Measurements from ENCODE around the gene CDH12.

Gene CDH12

GRCh38 chr5:22757776-22758175 lies 95.4 kb downstream of the CDH12 start:
- no peak for FAIRE-seq

- no peak for FAIRE-seq
Observed at GRCh38 chr5:22754155-22754554, 99.0 kb downstream of the CDH12 start.

GRCh38 chr5:22751536-22751935 lies 101.6 kb downstream of the CDH12 start:
- no peak for FAIRE-seq

GRCh38 chr5:22736443-22737003 lies 116.6 kb downstream of the CDH12 start:
- no peak for FAIRE-seq

- no peak for FAIRE-seq
Observed at GRCh38 chr5:22734907-22735306, 118.2 kb downstream of the CDH12 start.

- no peak for FAIRE-seq
Observed at GRCh38 chr5:22728610-22729009, 124.5 kb downstream of the CDH12 start.

GRCh38 chr5:22722491-22722890 lies 130.7 kb downstream of the CDH12 start:
- FAIRE-seq = no peak

- FAIRE-seq = no peak
Observed at GRCh38 chr5:22722056-22722455, 131.1 kb downstream of the CDH12 start.

- no peak for FAIRE-seq
Observed at GRCh38 chr5:22719842-22720241, 133.3 kb downstream of the CDH12 start.

GRCh38 chr5:22710660-22711059 lies 142.5 kb downstream of the CDH12 start:
- no peak for FAIRE-seq

- no peak for FAIRE-seq
Observed at GRCh38 chr5:22709743-22710142, 143.4 kb downstream of the CDH12 start.

- FAIRE-seq = no peak
Observed at GRCh38 chr5:22708770-22709328, 144.3 kb downstream of the CDH12 start.

- FAIRE-seq = no peak
Observed at GRCh38 chr5:22706901-22707300, 146.2 kb downstream of the CDH12 start.

GRCh38 chr5:22699319-22699718 lies 153.8 kb downstream of the CDH12 start:
- FAIRE-seq = no peak

GRCh38 chr5:22693121-22693520 lies 160.0 kb downstream of the CDH12 start:
- FAIRE-seq = no peak

- FAIRE-seq = no peak
Observed at GRCh38 chr5:22683050-22683449, 170.1 kb downstream of the CDH12 start.

GRCh38 chr5:22678886-22679285 lies 174.3 kb downstream of the CDH12 start:
- no peak for FAIRE-seq

GRCh38 chr5:22673131-22673530 lies 180.0 kb downstream of the CDH12 start:
- no peak for FAIRE-seq

GRCh38 chr5:22669345-22669744 lies 183.8 kb downstream of the CDH12 start:
- no peak for FAIRE-seq

- FAIRE-seq = no peak
Observed at GRCh38 chr5:22665801-22666200, 187.3 kb downstream of the CDH12 start.

GRCh38 chr5:22663134-22663533 lies 190.0 kb downstream of the CDH12 start:
- no peak for FAIRE-seq

- no peak for FAIRE-seq
Observed at GRCh38 chr5:22662391-22662790, 190.8 kb downstream of the CDH12 start.

- FAIRE-seq = no peak
Observed at GRCh38 chr5:22651355-22651754, 201.8 kb downstream of the CDH12 start.

GRCh38 chr5:22650511-22650910 lies 202.6 kb downstream of the CDH12 start:
- no peak for FAIRE-seq

GRCh38 chr5:22649074-22649473 lies 204.1 kb downstream of the CDH12 start:
- FAIRE-seq = no peak
